Stimulated activated CD8-positive, alpha-beta memory T cell treated with anti-CD3 and anti-CD28 coated beads, Interleukin-4, amount 100 ng/mL, for 48 hours (primary cell): ENCODE measurements around the gene RAC2.
A peak's percentile ranks its signal among the peaks of the same experiment; 100 is the strongest.

Experiments
- DNase-seq: peaks from one replicate; pipeline ENCODE4 v3.0.0-alpha.2; 2020

The RAC2 gene

GRCh38 chr22:37254209-37254866, 10.3 kb upstream of the RAC2 start:
- peak; percentile 19 for DNase-seq

GRCh38 chr22:37253126-37253660, 9.1 kb upstream of the RAC2 start:
- peak; percentile 14 for DNase-seq

GRCh38 chr22:37251836-37252235, 7.8 kb upstream of the RAC2 start:
- peak; percentile 18 for DNase-seq

- DNase-seq: peak; percentile 22
Observed at GRCh38 chr22:37249986-37250385, 5.9 kb upstream of the RAC2 start.

GRCh38 chr22:37248251-37248650, 4.2 kb upstream of the RAC2 start:
- DNase-seq: peak; percentile 38

- DNase-seq: no peak
Observed at GRCh38 chr22:37245740-37246139, 1.7 kb upstream of the RAC2 start.

- peak; percentile 32 for DNase-seq
Observed at GRCh38 chr22:37244922-37245722, 1.1 kb upstream of the RAC2 start.

- peak; percentile 54 for DNase-seq
Observed at GRCh38 chr22:37243402-37244113, 511 bp downstream of the RAC2 start.

- peak; percentile 92 for DNase-seq
Observed at GRCh38 chr22:37242395-37242918, 1.6 kb downstream of the RAC2 start.

GRCh38 chr22:37241351-37242142, 2.5 kb downstream of the RAC2 start:
- DNase-seq: peak; percentile 74

GRCh38 chr22:37240941-37241320, 3.1 kb downstream of the RAC2 start:
- DNase-seq: peak; percentile 46

GRCh38 chr22:37240240-37240940, 3.7 kb downstream of the RAC2 start:
- peak; percentile 26 for DNase-seq

- DNase-seq: peak; percentile 33
Observed at GRCh38 chr22:37239336-37240239, 4.5 kb downstream of the RAC2 start.

GRCh38 chr22:37237371-37238268, 6.4 kb downstream of the RAC2 start:
- DNase-seq: peak; percentile 28

- DNase-seq: peak; percentile 29
Observed at GRCh38 chr22:37235897-37236607, 8.0 kb downstream of the RAC2 start.

- DNase-seq: peak; percentile 36
Observed at GRCh38 chr22:37234736-37235711, 9.0 kb downstream of the RAC2 start.
